HepG2 (cell line): ENCODE measurements around the gene C14orf119. TPM values are rescaled to one million over a fixed set of nuclear protein-coding genes. Genes with fewer than 3 reads are reported as not detected.
A peak's percentile ranks its signal among the peaks of the same experiment; 100 is the strongest.

Source experiments
- DNMT1 ChIP-seq: sonication (generic); formaldehyde crosslinking; IDR thresholded peaks from 2 replicates; pipeline ENCODE4 v1.5.1; 2020; ENCODE audit warnings: mild to moderate bottlenecking, missing genetic modification reagents
- DNMT3B ChIP-seq: conservative IDR thresholded peaks from 2 replicates; pipeline ENCODE4 v1.6.1; 2016; ENCODE audit warnings: missing biosample characterization, control low read depth
- GMEB1 ChIP-seq: sonication (generic); formaldehyde crosslinking; IDR thresholded peaks from 2 replicates; pipeline ENCODE4 v1.5.1; 2020; ENCODE audit warnings: missing genetic modification reagents, mild to moderate bottlenecking, borderline replicate concordance
- KLF16 ChIP-seq, 2 experiments: sonication (generic) in 1 of 2; formaldehyde crosslinking in 1 of 2; IDR thresholded peaks; 2 replicates each; pipeline versions ENCODE4 v1.6.1 to v1.8.0; 2016 to 2023; ENCODE audit warnings: missing genetic modification reagents in 2 of 2, missing compliant biosample characterization in 1 of 2
- MIXL1 ChIP-seq: IDR thresholded peaks from 2 replicates; pipeline ENCODE4 v1.6.1; 2016
- MXI1 ChIP-seq: IDR thresholded peaks from 3 replicates; pipeline ENCODE4 v1.6.1; 2012; ENCODE audit warnings: low read depth, low read length, inconsistent platforms, borderline replicate concordance
- PLSCR1 ChIP-seq: sonication (generic); formaldehyde crosslinking; IDR thresholded peaks from 2 replicates; pipeline ENCODE4 v1.5.0; 2020; ENCODE audit warnings: missing genetic modification reagents, mild to moderate bottlenecking, borderline replicate concordance
- SAFB2 ChIP-seq: sonication (generic); formaldehyde crosslinking; IDR thresholded peaks from 2 replicates; pipeline ENCODE4 v1.5.1; 2020; ENCODE audit warnings: missing genetic modification reagents, low read depth, mild to moderate bottlenecking, borderline replicate concordance
- SOX6 ChIP-seq, 2 experiments: fragments of 450-650 bp in 1 of 2; sonication (generic) in 1 of 2; formaldehyde crosslinking in 1 of 2; IDR thresholded peaks; 2 replicates each; pipeline versions ENCODE4 v1.4.0 to v1.6.1; 2017 to 2020; ENCODE audit warnings: antibody characterized with exemption in 1 of 2, mild to moderate bottlenecking in 1 of 2, missing genetic modification reagents in 1 of 2
- TBP ChIP-seq: sonication (generic); formaldehyde crosslinking; IDR thresholded peaks from 2 replicates; pipeline ENCODE4 v1.5.0; 2020; ENCODE audit warnings: missing genetic modification reagents
- ZBTB33 ChIP-seq: sonication (generic); formaldehyde crosslinking; IDR thresholded peaks from 2 replicates; pipeline ENCODE4 v1.4.0; 2020; ENCODE audit warnings: missing genetic modification reagents
- ZBTB44 ChIP-seq: sonication (generic); formaldehyde crosslinking; IDR thresholded peaks from 2 replicates; pipeline ENCODE4 v1.4.0; 2020; ENCODE audit warnings: missing genetic modification reagents
- ZBTB7B ChIP-seq: sonication (generic); formaldehyde crosslinking; IDR thresholded peaks from 2 replicates; pipeline ENCODE4 v1.4.0; 2020; ENCODE audit warnings: missing genetic modification reagents
- ZFP91 ChIP-seq: sonication (generic); formaldehyde crosslinking; IDR thresholded peaks from 2 replicates; pipeline ENCODE4 v1.9.0; 2022; ENCODE audit warnings: missing genetic modification reagents, mild to moderate bottlenecking, borderline replicate concordance
- ZNF232 ChIP-seq: sonication (generic); formaldehyde crosslinking; IDR thresholded peaks from 2 replicates; pipeline ENCODE4 v1.4.0; 2020; ENCODE audit warnings: missing genetic modification reagents, borderline replicate concordance
- ZNF333 ChIP-seq: sonication (generic); formaldehyde crosslinking; IDR thresholded peaks from 2 replicates; pipeline ENCODE4 v1.4.0; 2020; ENCODE audit warnings: mild to moderate bottlenecking, missing genetic modification reagents, borderline replicate concordance
- ZNF501 ChIP-seq: sonication (generic); formaldehyde crosslinking; IDR thresholded peaks from 2 replicates; pipeline ENCODE4 v1.5.1; 2020; ENCODE audit warnings: mild to moderate bottlenecking, moderate library complexity, missing genetic modification reagents
- ZNF564 ChIP-seq: sonication (generic); formaldehyde crosslinking; IDR thresholded peaks from 2 replicates; pipeline ENCODE4 v1.8.1; 2023; ENCODE audit warnings: mild to moderate bottlenecking, missing genetic modification reagents
- ZNF589 ChIP-seq: sonication (generic); formaldehyde crosslinking; conservative IDR thresholded peaks from 2 replicates; pipeline ENCODE4 v1.8.0; 2022; ENCODE audit warnings: mild to moderate bottlenecking, moderate library complexity, missing genetic modification reagents
- ZNF619 ChIP-seq: sonication (generic); formaldehyde crosslinking; IDR thresholded peaks from 2 replicates; pipeline ENCODE4 v1.4.0; 2020; ENCODE audit warnings: mild to moderate bottlenecking, missing genetic modification reagents
- ZNF878 ChIP-seq: sonication (generic); formaldehyde crosslinking; IDR thresholded peaks from 2 replicates; pipeline ENCODE4 v1.8.1; 2023; ENCODE audit warnings: mild to moderate bottlenecking, missing genetic modification reagents, moderate library complexity
- polyA plus RNA-seq, 8 experiments: library from polyadenylated mRNA; depleted of rRNA in 3 of 8; stranded (reverse) in 7 of 8; unstranded in 1 of 8; fragments of >200 nt; fragmentation: Illumina TruSeq in 4 of 8; extraction: Trizol in 4 of 8; gene quantifications; 2 replicates each; pipeline versions ENCODE4 v1.2.1 to v1.2.3, GENCODE V29; 2011 to 2016; ENCODE audit warnings: low read depth in 4 of 8, missing spikeins in 1 of 8, mixed read lengths in 1 of 8; ENCODE audit not compliant: insufficient read depth in 1 of 8
- total RNA-seq, 5 experiments: library from RNA; depleted of rRNA; stranded (reverse); fragments of >200 nt; fragmentation: Illumina TruSeq; extraction: Trizol; gene quantifications; 2 replicates each; pipeline ENCODE4 v1.2.3, GENCODE V29; 2016; ENCODE audit warnings: low read depth in 1 of 5

Gene C14orf119
- total and polyA plus RNA-seq, 2 of the 13 experiments (the other 11 are each of a cell fraction or from before 2014, with no cell fraction given) = 117 to 206 TPM

GRCh38 chr14:23120541-23121251 is 25.4 kb downstream of the C14orf119 start (continued):
- peak; percentile 35; the same call in 1 of the 2 replicates for TF ChIP-seq DNMT3B (CRISPR knock-in tag)
- peak; percentile 65; the same call in 1 of the 2 replicates for TF ChIP-seq ZNF232
- peak; percentile 83 for TF ChIP-seq ZFP91 (CRISPR knock-in tag)
- 0 out of 2 replicates have a peak, but pooled peaks have one; percentile 25 for TF ChIP-seq ZNF878 (CRISPR knock-in tag)
- peak; percentile 63; the same call in 1 of the 2 replicates for TF ChIP-seq ZBTB44
- TF ChIP-seq MIXL1 (CRISPR knock-in tag) = peak; percentile 92
- peak; percentile 90 for TF ChIP-seq ZBTB7B (CRISPR knock-in tag)
- TF ChIP-seq ZBTB33 (CRISPR knock-in tag) = peak; percentile 84
- no peak for TF ChIP-seq ZNF589
- peak; percentile 94; the same call in 1 of the 2 replicates for TF ChIP-seq TBP (CRISPR knock-in tag)
- peak in 1 of 2 experiments; percentile 91; a peak in 2 of 4 replicates for TF ChIP-seq KLF16 (CRISPR knock-in tag; IDR thresholded peaks at IDR 0.05)
- peak; percentile 66; the same call in 1 of the 2 replicates for TF ChIP-seq ZNF333
- TF ChIP-seq MXI1 = peak; percentile 50; the same call in 1 of the 3 replicates
- TF ChIP-seq PLSCR1 (CRISPR knock-in tag) = no peak
- TF ChIP-seq GMEB1 (CRISPR knock-in tag) = peak; percentile 65; the same call in 1 of the 2 replicates
- TF ChIP-seq DNMT1 (CRISPR knock-in tag) = 0 out of 2 replicates have a peak, but pooled peaks have one; percentile 41
- TF ChIP-seq ZNF501 (CRISPR knock-in tag) = peak; percentile 95
- no peak for TF ChIP-seq ZNF564 (CRISPR knock-in tag)
- peak; percentile 46; the same call in 1 of the 2 replicates for TF ChIP-seq SAFB2 (CRISPR knock-in tag)
- TF ChIP-seq ZNF619 (CRISPR knock-in tag) = no peak
- no peak for TF ChIP-seq SOX6 (IDR thresholded peaks at IDR 0.05)
- TF ChIP-seq SOX6 (CRISPR knock-in tag; IDR thresholded peaks at IDR 0.05) = peak; percentile 46
